ENCODE results near the gene NUP188.

GRCh38 chr9:128909859-128910258 is 37.6 kb upstream of the NUP188 start:
- no peak for TF ChIP-seq CTCF (IDR thresholded peaks at IDR 0.05)
- TF ChIP-seq EZH2 (IDR thresholded peaks at IDR 0.05; ENCODE audit: borderline replicate concordance, insufficient read depth, low read depth, low read length, poor library complexity, severe bottlenecking): no peak

All from B cell (primary cell).